ENCODE measurements around the gene SLC46A2.

GRCh38 chr9:112869041-112869529 lies 21.6 kb downstream of the SLC46A2 start:
- TF ChIP-seq POLR2AphosphoS5 (IDR thresholded peaks at IDR 0.05) (no peak), EP300 (conservative IDR thresholded peaks at IDR 0.05; ENCODE audit: poor library complexity, severe bottlenecking) (no peak), EZH2 (IDR thresholded peaks at IDR 0.05; ENCODE audit: borderline replicate concordance, insufficient read depth, low read length, poor library complexity, severe bottlenecking) (no peak), CTCF (IDR thresholded peaks at IDR 0.05; ENCODE audit: poor library complexity, severe bottlenecking) (no peak), REST (IDR thresholded peaks at IDR 0.05; ENCODE audit: borderline replicate concordance) (no peak), SMC3 (conservative IDR thresholded peaks at IDR 0.05; ENCODE audit: poor library complexity) (no peak), MXI1 (conservative IDR thresholded peaks at IDR 0.05; ENCODE audit: poor library complexity, severe bottlenecking) (no peak), TAF1 (IDR thresholded peaks at IDR 0.05; ENCODE audit: low read depth) (no peak)

All from neural cell (in vitro differentiated cells).